Mononuclear cell (primary cell): Measurements from ENCODE around the gene UMODL1. TPM values are rescaled to one million over a fixed set of nuclear protein-coding genes. Genes with fewer than 3 reads are reported as not detected.

Experiments
- H3K27me3 ChIP-seq: 2 replicates; pipeline ENCODE4 v1.6.0; 2011; ENCODE audit warnings: low read length, control low read depth; ENCODE audit not compliant: insufficient read depth
- H3K4me1 ChIP-seq: 2 replicates; pipeline ENCODE4 v1.5.1; 2011; ENCODE audit warnings: mild to moderate bottlenecking, low read length, control low read depth; ENCODE audit not compliant: insufficient read depth
- H3K4me3 ChIP-seq: 2 replicates; pipeline ENCODE4 v1.5.1; 2011; ENCODE audit warnings: mild to moderate bottlenecking, low read length, moderate library complexity
- H3K9me3 ChIP-seq: 2 replicates; pipeline ENCODE4 v1.5.1; 2011; ENCODE audit warnings: low read depth, mild to moderate bottlenecking, control low read depth, low read length
- total RNA-seq: library from RNA; depleted of rRNA; stranded (reverse); fragments of >200 nt; gene quantifications from one replicate; pipeline ENCODE4 v1.2.3, GENCODE V29; 2012

The UMODL1 gene
- total RNA-seq, 1 donor = under 0.01 TPM

- Histone ChIP-seq H3K9me3 (no peaks in the 10 kb centered on the region), H3K4me3 (no peak overlapping the region), H3K4me1 (no peaks in the 10 kb centered on the region), H3K27me3 (no peaks in the 10 kb centered on the region)
Measured at GRCh38 chr21:42047821-42048613, 23.1 kb upstream of the UMODL1 start.

- Histone ChIP-seq H3K4me3 (no peak overlapping the region), H3K4me1 (no peaks in the 10 kb centered on the region), H3K27me3 (no peaks in the 10 kb centered on the region)
Measured at GRCh38 chr21:42048870-42049577, 22.1 kb upstream of the UMODL1 start.

GRCh38 chr21:42049578-42050430, 21.3 kb upstream of the UMODL1 start:
- Histone ChIP-seq H3K4me1 (no peaks in the 10 kb centered on the region), H3K27me3 (no peaks in the 10 kb centered on the region), H3K4me3 (no peak overlapping the region), H3K9me3 (no peaks in the 10 kb centered on the region)

More at GRCh38 chr21:42048870-42049577, 22.1 kb upstream of the UMODL1 start:
- no peaks in the 10 kb centered on the region for H3K9me3 ChIP-seq

- H3K27me3 ChIP-seq = no peaks in the 10 kb centered on the region
- no peaks in the 10 kb centered on the region for H3K9me3 ChIP-seq
- no peak overlapping the region for H3K4me3 ChIP-seq
- H3K4me1 ChIP-seq = no peaks in the 10 kb centered on the region
Measured at GRCh38 chr21:42051788-42052187, 19.3 kb upstream of the UMODL1 start.

GRCh38 chr21:42055425-42055824, 15.7 kb upstream of the UMODL1 start:
- peaks cover 15% of the 10 kb centered on the region for H3K4me1 ChIP-seq
- no peaks in the 10 kb centered on the region for H3K9me3 ChIP-seq
- no peak overlapping the region for H3K4me3 ChIP-seq
- H3K27me3 ChIP-seq = no peaks in the 10 kb centered on the region

- Histone ChIP-seq H3K4me3 (no peak overlapping the region), H3K27me3 (no peaks in the 10 kb centered on the region), H3K9me3 (no peaks in the 10 kb centered on the region), H3K4me1 (peaks cover 25% of the 10 kb centered on the region)
Measured at GRCh38 chr21:42056468-42056867, 14.6 kb upstream of the UMODL1 start.

- Histone ChIP-seq H3K4me1 (peaks cover 32% of the 10 kb centered on the region), H3K9me3 (no peaks in the 10 kb centered on the region), H3K4me3 (no peak overlapping the region), H3K27me3 (no peaks in the 10 kb centered on the region)
Measured at GRCh38 chr21:42056996-42057689, 14.0 kb upstream of the UMODL1 start.

- Histone ChIP-seq H3K27me3 (no peaks in the 10 kb centered on the region), H3K4me3 (no peak overlapping the region), H3K4me1 (peaks cover 40% of the 10 kb centered on the region), H3K9me3 (no peaks in the 10 kb centered on the region)
Measured at GRCh38 chr21:42057851-42058437, 13.2 kb upstream of the UMODL1 start.

- Histone ChIP-seq H3K4me1 (peaks cover 47% of the 10 kb centered on the region), H3K27me3 (no peaks in the 10 kb centered on the region), H3K4me3 (no peak overlapping the region), H3K9me3 (no peaks in the 10 kb centered on the region)
Measured at GRCh38 chr21:42058631-42059111, 12.4 kb upstream of the UMODL1 start.

- no peaks in the 10 kb centered on the region for H3K27me3 ChIP-seq
- no peaks in the 10 kb centered on the region for H3K9me3 ChIP-seq
- H3K4me1 ChIP-seq = peaks cover 52% of the 10 kb centered on the region
- H3K4me3 ChIP-seq = no peak overlapping the region
Measured at GRCh38 chr21:42059141-42059540, 12.0 kb upstream of the UMODL1 start.

GRCh38 chr21:42059721-42060120, 11.4 kb upstream of the UMODL1 start:
- Histone ChIP-seq H3K27me3 (no peaks in the 10 kb centered on the region), H3K4me3 (no peak overlapping the region), H3K4me1 (peaks cover 58% of the 10 kb centered on the region), H3K9me3 (no peaks in the 10 kb centered on the region)

GRCh38 chr21:42060166-42060565, 11.0 kb upstream of the UMODL1 start:
- Histone ChIP-seq H3K9me3 (no peaks in the 10 kb centered on the region), H3K4me3 (no peak overlapping the region), H3K4me1 (peaks cover 62% of the 10 kb centered on the region), H3K27me3 (no peaks in the 10 kb centered on the region)

- H3K27me3 ChIP-seq = no peaks in the 10 kb centered on the region
- no peaks in the 10 kb centered on the region for H3K9me3 ChIP-seq
- H3K4me3 ChIP-seq = no peak overlapping the region
- H3K4me1 ChIP-seq = peaks cover 64% of the 10 kb centered on the region
Measured at GRCh38 chr21:42061195-42061985, 9.7 kb upstream of the UMODL1 start.

GRCh38 chr21:42061986-42062235, 9.2 kb upstream of the UMODL1 start:
- Histone ChIP-seq H3K9me3 (no peaks in the 10 kb centered on the region), H3K4me3 (no peak overlapping the region), H3K4me1 (peaks cover 64% of the 10 kb centered on the region), H3K27me3 (no peaks in the 10 kb centered on the region)
